GM21576 (cell line): ENCODE data around the gene IQCN.
"Not testable (repeated sequence)": the region's sequence is repeated elsewhere in the genome, so short reads cannot be mapped to it uniquely, and the experiment has no call there.

Experiments used
- ATAC-seq: cut with Tn5 transposase; IDR thresholded peaks from one replicate; pipeline ENCODE4 v1.9.1; 2021; ENCODE audit warnings: mild to moderate bottlenecking, moderate library complexity; ENCODE audit not compliant: unreplicated experiment

Gene IQCN

DNA sequence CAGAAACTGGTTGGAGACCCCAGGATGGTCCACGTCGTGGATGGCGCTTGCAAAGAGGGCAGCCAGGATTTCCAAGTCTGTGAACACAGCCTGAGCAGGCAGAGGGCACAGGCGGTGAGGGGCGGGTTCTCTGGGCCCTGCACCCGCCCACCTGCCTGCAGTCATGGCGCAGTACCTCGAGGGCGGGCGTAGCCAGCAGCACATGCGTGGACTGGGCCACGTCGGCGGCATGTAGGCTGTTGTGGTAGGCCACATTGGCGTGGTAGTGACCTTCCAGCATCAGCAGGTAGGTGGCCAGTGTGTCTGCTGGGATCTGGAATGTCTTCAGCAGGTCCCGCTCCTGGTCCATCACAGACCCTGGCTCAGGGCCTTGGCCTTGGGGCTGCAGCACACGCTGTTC is 56.1 kb downstream of the IQCN start:
- no peak for ATAC-seq

GRCh38 chr19:18216789-18217188 is 57.5 kb downstream of the IQCN start:
- ATAC-seq: no peak

GRCh38 chr19:18214779-18215433 is 59.3 kb downstream of the IQCN start:
- ATAC-seq: no peak

- no peak for ATAC-seq
These were observed 62.6 kb downstream of the IQCN start for GRCh38 chr19:18211683-18212082.

DNA sequence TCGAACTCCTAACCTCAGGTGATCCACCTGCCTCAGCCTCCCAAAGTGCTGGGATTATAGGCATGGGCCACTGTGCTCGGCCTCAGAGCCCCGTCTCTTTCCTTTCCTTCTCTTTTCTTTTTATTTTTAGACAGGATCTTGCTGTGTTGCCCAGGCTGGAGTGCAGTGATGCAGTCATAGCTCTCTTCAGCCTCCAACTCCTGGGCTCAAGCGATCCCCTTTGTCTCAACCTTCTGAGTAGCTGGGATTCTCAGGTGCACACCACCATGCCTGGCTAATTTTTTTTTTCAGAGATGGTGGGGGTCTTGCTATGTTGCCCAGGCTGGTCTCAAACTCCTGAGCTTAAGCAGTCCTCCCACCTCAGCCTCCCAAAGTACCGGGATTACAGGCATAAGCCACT is 64.3 kb downstream of the IQCN start:
- ATAC-seq: not testable (repeated sequence)

DNA sequence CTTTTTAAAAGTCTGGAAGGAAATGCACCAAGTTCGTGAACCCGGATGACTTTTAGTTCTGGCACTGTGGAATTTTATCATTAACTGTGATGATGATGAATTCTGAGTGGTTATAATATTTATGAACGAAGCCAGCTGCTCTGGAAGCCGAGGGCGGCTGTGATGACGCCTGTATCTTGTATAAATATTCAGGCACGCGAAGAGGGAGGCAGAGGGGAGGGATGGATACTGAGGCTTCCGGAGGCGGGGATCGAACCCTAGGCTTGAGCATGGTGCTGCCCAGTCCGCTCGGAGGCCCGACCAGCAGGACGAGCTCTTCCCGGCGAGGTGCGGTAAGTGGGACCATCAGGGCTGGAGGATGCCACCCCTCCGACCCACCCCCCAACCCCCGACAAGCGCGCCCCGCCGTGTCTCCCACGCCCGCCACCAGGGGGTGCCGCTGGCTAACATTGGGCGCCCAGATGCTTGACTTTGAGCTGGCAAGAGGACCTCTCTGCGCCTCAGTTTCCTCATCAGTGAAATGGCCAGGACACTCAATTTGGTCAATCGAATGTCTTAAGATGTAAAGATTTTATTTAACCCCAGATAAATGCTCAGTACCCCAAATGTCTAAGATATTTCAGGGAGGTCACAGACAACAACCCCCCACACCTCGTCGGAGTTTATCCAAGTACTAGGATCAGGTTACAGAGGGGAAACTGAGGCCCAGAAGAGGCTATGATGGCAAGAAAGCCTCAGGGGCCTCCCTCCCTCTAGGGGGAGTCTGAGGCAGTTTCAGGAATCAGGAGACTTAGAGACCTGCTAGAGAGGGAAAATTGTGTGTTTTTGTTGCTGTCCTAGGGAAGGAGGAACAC is 65.9 kb downstream of the IQCN start:
- no peak for ATAC-seq
